NCI-H524 (cell line): Measurements from ENCODE around the gene NXPE3.

ENCODE experiments used
- DNase-seq, 2 experiments: peaks; one replicate each; lab custom pipeline; 2025; lab: John Stamatoyannopoulos, UW

NXPE3 gene

GRCh38 chr3:101803173-101803782 is 24.3 kb downstream of the NXPE3 start:
- peak; percentile 55 to 72 for DNase-seq

DNA sequence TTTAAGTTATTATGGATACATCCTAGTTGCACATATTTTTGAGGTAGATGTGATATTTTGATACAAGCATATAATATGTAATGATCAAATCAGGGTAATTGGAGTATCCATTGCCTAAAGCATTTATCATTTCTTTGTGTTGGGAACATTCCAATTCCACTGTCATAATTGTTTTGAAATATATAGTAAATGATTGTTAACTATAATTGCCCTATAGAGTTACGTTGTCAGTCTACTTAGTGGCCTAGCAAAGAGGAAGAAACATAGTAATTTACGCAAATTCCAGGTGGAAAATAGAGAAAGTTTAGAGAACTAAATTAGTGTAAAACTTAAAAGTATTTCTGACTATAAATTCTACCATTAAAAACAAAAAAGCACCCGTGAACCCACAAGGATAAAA is 24.9 kb downstream of the NXPE3 start:
- no peak for DNase-seq

- DNase-seq: no peak
These were observed 27.5 kb downstream of the NXPE3 start for GRCh38 chr3:101806491-101806890.

GRCh38 chr3:101807888-101808287 is 28.9 kb downstream of the NXPE3 start:
- DNase-seq: no peak

DNA sequence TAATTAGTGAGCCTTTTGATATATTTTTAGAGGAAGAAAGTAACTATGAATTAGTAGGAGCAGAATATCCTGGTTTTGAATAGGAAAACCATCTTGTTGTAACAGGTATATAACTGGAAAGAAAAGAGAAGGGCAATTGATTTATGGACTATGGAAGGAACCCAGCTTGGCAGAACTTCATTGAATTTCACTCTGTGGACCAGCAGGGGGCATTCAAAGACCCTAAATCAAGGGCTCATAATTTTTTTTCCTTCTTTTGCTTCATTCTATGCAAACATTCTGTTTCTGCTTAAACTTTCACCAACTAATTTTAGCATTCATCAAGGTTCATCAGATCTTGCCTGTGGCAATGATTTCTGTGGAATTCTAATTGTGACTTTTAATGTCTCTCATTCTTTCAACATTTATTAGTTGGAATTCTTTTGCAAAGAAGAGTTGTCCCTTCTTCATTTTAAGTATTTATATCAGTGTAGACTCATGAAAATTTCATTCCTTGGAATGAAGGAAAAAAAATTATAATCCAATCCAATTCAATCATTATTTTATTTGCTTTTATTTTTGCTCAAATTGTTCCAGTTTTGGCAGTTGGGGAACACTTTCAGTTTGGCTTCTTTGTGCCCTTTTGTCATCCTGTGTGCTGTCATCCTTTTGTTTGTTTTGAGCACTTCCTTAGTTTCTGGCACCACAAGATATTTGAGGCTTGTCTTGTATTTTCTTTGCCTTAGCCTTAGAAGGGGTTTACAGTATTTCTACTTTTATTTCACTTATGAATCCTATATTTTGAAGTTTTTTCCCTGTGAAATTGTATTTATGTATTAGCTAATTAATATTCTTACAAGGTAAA is 30.4 kb downstream of the NXPE3 start:
- DNase-seq: peak in 1 of 2 experiments; percentile 51

GRCh38 chr3:101810022-101810418 is 31.0 kb downstream of the NXPE3 start:
- DNase-seq: peak in 1 of 2 experiments; percentile 41

DNA sequence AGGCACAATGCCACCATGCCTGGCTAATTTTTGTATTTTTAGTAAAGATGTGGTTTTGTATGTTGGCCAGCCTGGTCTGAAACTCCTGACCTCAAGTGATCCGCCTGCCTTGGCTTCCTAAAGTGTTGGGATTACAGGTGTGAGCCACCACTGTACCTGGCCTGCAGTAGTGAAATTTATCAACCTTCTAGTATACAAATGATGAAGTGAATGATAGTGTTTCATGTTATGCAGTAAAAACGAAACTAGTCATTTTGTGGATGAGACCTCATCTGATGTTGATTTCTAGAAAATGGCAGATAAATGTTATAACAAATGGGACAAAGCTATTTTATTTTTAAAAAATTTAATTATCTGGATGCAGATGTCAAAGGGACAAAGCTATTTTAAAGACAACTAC is 32.9 kb downstream of the NXPE3 start:
- DNase-seq: no peak

DNA sequence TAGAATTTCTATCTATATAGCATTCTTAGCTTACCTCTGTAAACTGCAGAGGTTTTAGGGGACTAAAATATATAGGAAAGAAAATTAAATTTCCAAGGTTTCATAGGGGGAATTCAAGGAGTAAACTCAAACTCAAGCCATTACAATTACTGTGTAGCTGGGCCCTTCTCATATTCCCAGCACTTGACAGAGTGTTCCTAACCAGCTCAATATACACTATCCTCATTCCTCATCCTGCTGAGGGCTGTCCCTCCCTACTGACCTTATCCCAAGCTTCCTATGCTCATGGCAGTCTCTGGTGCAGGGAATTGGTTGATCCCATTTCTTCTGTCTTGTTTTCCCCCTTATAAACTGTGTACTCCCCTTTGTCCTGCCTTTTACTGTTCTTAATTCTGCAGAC is 33.9 kb downstream of the NXPE3 start:
- DNase-seq: no peak

GRCh38 chr3:101813817-101814440 is 34.9 kb downstream of the NXPE3 start:
- peak in 1 of 2 experiments; percentile 45 for DNase-seq

DNA sequence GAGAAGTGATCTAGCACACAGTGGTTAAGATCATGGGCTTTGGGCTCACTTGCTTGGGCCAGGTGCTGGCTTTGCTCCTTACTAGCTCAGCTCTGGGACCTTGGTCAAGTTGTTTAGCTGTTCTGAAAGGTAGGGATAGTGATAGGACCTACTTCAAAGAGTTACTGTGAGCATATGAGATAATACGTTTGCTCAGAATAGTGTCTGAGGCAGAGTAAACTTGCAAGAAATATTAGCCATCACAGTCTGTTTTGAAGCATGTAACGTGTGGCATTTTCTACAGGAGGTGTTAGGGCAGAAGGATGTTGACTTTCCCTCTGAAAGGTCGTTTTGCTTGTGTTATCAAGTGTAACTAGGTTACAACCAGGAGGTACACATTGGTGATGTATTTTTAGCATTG is 35.8 kb downstream of the NXPE3 start:
- no peak for DNase-seq

DNA sequence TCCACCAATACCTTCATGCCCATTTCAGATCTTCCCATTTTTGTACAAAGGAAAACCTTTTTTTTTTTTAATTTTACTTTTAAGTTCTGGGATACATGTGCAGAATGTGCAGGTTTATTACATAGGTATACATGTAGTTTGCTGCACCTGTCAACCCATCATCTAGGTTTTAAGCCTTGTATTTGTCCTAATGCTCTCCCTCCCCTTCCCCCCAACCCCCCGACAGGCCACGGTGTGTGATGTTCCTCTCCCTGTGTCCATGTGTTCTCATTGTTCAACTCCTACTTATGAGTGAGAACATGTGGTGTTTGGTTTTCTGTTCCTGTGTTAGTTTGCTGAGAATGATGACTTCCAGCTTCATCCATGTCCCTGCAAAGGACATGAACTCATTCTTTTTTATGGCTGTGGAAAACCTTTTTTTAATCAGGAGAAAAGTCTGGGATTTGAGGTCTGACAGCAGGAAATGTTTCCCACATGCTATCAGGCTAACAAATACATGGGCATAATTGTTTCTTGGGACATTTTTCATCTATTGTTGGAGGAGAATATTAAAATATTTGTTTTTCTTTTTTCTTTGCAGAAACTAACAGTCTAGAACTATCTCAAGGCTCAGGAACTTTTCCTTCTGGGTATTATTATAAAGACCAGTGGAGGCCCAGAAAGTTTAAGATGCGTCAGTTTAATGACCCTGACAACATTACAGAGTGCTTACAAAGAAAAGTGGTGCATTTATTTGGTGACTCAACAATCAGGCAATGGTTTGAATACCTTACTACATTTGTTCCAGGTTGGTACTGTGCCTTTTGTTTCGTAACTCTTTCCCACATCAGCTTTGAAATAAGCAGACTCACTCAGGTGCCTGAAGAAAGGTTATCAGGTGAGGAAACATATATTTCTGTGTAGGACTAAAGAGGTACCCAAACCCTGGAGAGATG is 37.5 kb downstream of the NXPE3 start:
- no peak for DNase-seq

- no peak for DNase-seq
These were observed 39.0 kb downstream of the NXPE3 start for GRCh38 chr3:101817992-101818391.

DNA sequence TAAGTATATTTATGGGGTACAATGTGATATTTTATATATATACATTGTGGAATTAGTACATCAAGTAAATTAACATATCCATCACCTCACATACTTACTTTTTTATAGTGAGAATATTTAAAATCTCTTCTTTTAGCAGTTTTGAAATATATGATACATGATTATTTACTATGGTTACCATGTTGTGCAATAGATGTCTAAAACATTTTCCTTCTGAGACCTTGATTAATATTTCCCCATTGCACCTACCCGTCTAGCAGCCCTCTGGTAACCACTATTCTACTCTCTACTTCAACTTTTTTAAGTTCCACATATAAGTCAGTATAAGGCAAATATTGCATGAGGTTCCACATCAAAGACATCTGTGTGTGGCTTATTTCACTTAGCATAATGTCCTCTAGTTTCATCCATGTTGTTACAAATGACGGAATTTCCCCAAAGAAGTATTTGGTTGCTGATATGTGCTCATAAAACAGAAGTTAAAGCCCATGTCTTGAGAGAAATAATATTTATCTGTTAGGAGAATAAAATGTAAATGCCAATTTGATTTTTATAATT is 40.7 kb downstream of the NXPE3 start:
- DNase-seq: no peak

GRCh38 chr3:101821503-101821902 is 42.5 kb downstream of the NXPE3 start:
- DNase-seq: no peak

GRCh38 chr3:101823525-101823924 is 44.5 kb downstream of the NXPE3 start:
- no peak for DNase-seq

- DNase-seq: no peak
These were observed 45.7 kb downstream of the NXPE3 start for GRCh38 chr3:101824702-101825101.

GRCh38 chr3:101825904-101826445 is 47.0 kb downstream of the NXPE3 start:
- DNase-seq: no peak

DNA sequence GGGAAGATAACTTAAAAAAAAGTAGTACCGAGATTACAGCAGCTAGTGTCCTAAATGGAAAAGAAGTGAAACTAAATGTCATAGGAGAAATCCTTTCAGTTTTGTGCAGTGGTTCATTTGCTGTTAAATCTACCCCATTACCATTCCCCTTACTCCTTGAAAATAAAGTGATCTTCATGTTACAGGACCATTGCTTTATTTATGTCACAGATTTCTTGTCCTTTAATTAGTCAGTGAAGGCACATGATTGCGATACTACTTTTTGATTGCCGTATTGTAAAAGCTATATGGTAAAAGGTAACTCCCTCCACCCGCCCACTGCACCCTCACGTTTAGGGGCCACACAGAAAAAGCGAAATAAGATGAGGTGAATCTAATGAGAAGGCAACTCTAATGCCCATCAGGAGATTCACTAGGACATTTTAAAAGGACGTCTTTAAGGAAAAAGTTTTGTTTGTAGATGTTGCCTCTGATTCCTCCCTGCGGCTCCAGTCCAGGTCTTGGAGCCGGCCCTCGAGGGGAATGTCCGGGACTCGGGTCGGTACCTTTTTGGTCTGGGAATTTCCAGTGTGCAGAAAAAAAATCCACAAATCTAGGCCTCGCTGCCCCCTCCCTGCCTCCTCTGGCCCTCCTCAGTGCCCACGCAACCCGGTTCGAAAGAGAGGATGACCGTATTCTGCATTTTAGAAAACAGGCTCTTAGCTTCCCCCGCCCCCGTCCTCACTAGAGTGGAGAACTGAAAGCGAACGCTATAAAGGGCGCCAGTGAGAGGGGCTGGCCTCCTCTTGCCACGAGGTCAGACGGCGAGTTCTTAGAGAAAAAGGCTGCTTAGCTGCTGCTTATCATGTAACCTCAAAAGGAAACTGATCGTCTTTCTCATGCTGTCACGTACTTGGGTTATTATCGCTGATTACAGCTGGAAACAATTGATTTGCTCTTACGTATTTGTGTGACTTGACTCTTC is 48.5 kb downstream of the NXPE3 start:
- peak; percentile 70 to 71 for DNase-seq

GRCh38 chr3:101828276-101828675 is 49.3 kb downstream of the NXPE3 start:
- peak in 1 of 2 experiments; percentile 24 for DNase-seq
